ENCODE measurements around the gene NXF1. TPM values are rescaled to one million over a fixed set of nuclear protein-coding genes. Genes with fewer than 3 reads are reported as not detected.

Gene NXF1
- total and polyA plus RNA-seq, 2 of the 13 experiments (the other 11 are each of a cell fraction or from before 2014, with no cell fraction given) = 30.4 to 30.9 TPM

DNA sequence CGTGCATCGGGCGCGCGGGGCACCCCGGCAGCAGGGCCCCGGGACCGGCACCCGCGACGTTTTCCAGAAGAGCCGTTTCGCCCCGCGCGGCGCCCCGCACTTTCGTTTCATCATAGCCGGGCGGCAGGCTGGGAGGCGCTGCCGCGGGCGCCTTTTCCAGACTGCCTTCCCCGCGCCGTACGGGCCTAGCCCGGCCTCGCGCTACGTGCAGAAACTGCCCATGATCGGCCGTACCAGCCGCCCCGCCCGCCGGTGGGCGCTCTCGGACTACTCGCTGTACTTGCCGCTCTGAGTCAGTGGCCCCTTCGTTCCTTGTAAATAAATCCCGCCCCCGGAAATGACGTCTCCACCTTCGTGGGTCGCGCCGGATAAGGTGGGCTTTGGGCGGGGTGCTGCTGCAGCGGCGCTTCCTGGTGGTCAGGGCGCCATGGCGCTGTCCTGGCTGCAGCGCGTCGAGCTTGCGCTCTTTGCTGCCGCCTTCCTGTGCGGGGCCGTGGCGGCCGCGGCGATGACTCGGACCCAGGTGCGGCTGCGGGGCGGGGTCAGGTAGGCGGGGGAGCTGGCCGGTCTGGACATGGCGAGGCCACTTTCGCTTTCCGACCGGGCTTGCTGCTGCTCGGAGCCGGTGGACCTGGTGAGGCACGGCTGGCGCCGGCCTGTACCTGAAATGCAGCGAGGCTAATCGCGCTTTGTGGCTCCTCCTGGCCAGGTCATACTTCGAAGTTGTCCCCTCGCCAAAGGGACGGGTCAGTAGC is 18.1 kb downstream of the NXF1 start, which contains the start of gene TMEM179B:
Gene TMEM179B, plus strand, starts transcription at position 398 of the 755 bp plus-strand sequence. Its CDS starts 30 bp downstream, at position 428.
- ChIA-PET CTCF (ENCODE audit: low intra/inter-chr PET ratio, low total read pairs) (interaction anchor here (0.6 to 2.6 kb wide), 3 partner anchors 54 to 84 kb away, joined by 3 to 25 read pairs (median 13); no protein-coding TSS in a partner anchor), POLR2A (interaction anchor here (0.7 to 9.1 kb wide), 28 partner anchors 10 to 196 kb away, joined by 3 to 201 read pairs (median 5); partner anchors contain the start of genes C11orf98, CSKMT, HNRNPUL2 and NXF1)
- Histone ChIP-seq H2AFZ (ENCODE audit: low read length) (no peak within 1 kb of the TSS), H3K4me1 (ENCODE audit: insufficient read depth, low read length) (peaks cover 45% of the 10 kb centered on the region), H3K9ac (ENCODE audit: insufficient read depth, low read depth, low read length) (peak within 1 kb of the TSS; percentile 89), H3K27me3 (ENCODE audit: control insufficient read depth in 1 of 2, insufficient read depth in 2 of 2, low read length in 2 of 2) (no peaks in the 10 kb centered on the region; a peak in 1 of 5 replicates), H3K4me3 (replicated peaks in 1 of 3; ENCODE audit: insufficient read depth in 1 of 3, low read depth in 2 of 3, low read length in 3 of 3) (peak within 1 kb of the TSS; percentile 65 to 88 (median 81)), H3K4me2 (ENCODE audit: low read depth, low read length) (peak within 1 kb of the TSS; percentile 67), H3K79me2 (ENCODE audit: insufficient read depth, low read length) (peaks cover 31% of the 10 kb centered on the region), H3K36me3 (replicated peaks in 1 of 2; ENCODE audit: control insufficient read depth in 1 of 2, insufficient read depth in 2 of 2, low read length in 2 of 2) (peaks cover 10 to 24% of the 10 kb centered on the region in 2 experiments), H3K27ac (ENCODE audit: extremely low read length, insufficient read depth, low read length) (peak within 1 kb of the TSS; percentile 79), H3K9me3 (ENCODE audit: low read length) (no peaks in the 10 kb centered on the region), H4K20me1 (ENCODE audit: insufficient read depth, low read length) (no peaks in the 10 kb centered on the region)
- no TSS peak for BruUV-seq (replicated peaks)
- peak; percentile 96 for DNase-seq (ENCODE audit: low spot score)
- peak; percentile 77 for ATAC-seq
- 0% methylated on average over 3 of the region's 88 CpGs for WGBS (ENCODE audit: low lambda C conversion rate)
- intact Hi-C loops (cut with micrococcal nuclease; ENCODE audit: unreplicated experiment) = loop anchor here (2.0 kb wide), 5 partner anchors 18 to 94 kb away; partner anchors contain the start of genes NXF1, SLC3A2 and TTC9C
- in situ Hi-C loops (cut with HindIII; ENCODE audit: extremely low pct_ligation_motif_present, low pct_unique_long_range_greater_than_20kb) = loop anchor here (5.0 kb wide), 2 partner anchors 45 to 90 kb away; partner anchors contain the start of genes STX5 and TEX54
- FAIRE-seq = peak; percentile 64
- 0 out of 2 replicates have a peak, but pooled peaks have one; percentile 81 for TF ChIP-seq SMAD9 (CRISPR knock-in tag; IDR thresholded peaks at IDR 0.05)
- TF ChIP-seq, protein P1, sequence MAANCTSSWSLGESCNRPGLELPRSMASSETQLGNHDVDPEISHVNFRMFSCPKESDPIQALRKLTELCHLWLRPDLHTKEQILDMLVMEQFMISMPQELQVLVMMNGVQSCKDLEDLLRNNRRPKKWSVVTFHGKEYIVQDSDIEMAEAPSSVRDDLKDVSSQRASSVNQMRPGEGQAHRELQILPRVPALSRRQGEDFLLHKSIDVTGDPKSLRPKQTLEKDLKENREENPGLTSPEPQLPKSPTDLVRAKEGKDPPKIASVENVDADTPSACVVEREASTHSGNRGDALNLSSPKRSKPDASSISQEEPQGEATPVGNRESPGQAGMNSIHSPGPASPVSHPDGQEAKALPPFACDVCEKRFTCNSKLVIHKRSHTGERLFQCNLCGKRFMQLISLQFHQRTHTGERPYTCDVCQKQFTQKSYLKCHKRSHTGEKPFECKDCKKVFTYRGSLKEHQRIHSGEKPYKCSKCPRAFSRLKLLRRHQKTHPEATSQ (CRISPR knock-in tag; IDR thresholded peaks at IDR 0.05; ENCODE audit: borderline replicate concordance) = peak; percentile 91
- no peak; the same call in 1 of the 2 replicates for TF ChIP-seq SIN3B (IDR thresholded peaks at IDR 0.05; ENCODE audit: low read length)
- TF ChIP-seq CBX5 (CRISPR knock-in tag; IDR thresholded peaks at IDR 0.05; ENCODE audit: borderline replicate concordance) = peak; percentile 71; the same call in 1 of the 2 replicates
- TF ChIP-seq ATAD3A (CRISPR knock-in tag; IDR thresholded peaks at IDR 0.05) = peak; percentile 5; the same call in 1 of the 2 replicates
- TF ChIP-seq, protein P2, sequence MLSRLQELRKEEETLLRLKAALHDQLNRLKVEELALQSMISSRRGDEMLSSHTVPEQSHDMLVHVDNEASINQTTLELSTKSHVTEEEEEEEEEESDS (CRISPR knock-in tag; IDR thresholded peaks at IDR 0.05; ENCODE audit: borderline replicate concordance) = peak; percentile 95
- TF ChIP-seq FOXM1 (CRISPR knock-in tag; IDR thresholded peaks at IDR 0.05) = no peak
- TF ChIP-seq ZNF790 (CRISPR knock-in tag; IDR thresholded peaks at IDR 0.05; ENCODE audit: borderline replicate concordance) = no peak; the same call in 1 of the 2 replicates
- TF ChIP-seq, protein P3, sequence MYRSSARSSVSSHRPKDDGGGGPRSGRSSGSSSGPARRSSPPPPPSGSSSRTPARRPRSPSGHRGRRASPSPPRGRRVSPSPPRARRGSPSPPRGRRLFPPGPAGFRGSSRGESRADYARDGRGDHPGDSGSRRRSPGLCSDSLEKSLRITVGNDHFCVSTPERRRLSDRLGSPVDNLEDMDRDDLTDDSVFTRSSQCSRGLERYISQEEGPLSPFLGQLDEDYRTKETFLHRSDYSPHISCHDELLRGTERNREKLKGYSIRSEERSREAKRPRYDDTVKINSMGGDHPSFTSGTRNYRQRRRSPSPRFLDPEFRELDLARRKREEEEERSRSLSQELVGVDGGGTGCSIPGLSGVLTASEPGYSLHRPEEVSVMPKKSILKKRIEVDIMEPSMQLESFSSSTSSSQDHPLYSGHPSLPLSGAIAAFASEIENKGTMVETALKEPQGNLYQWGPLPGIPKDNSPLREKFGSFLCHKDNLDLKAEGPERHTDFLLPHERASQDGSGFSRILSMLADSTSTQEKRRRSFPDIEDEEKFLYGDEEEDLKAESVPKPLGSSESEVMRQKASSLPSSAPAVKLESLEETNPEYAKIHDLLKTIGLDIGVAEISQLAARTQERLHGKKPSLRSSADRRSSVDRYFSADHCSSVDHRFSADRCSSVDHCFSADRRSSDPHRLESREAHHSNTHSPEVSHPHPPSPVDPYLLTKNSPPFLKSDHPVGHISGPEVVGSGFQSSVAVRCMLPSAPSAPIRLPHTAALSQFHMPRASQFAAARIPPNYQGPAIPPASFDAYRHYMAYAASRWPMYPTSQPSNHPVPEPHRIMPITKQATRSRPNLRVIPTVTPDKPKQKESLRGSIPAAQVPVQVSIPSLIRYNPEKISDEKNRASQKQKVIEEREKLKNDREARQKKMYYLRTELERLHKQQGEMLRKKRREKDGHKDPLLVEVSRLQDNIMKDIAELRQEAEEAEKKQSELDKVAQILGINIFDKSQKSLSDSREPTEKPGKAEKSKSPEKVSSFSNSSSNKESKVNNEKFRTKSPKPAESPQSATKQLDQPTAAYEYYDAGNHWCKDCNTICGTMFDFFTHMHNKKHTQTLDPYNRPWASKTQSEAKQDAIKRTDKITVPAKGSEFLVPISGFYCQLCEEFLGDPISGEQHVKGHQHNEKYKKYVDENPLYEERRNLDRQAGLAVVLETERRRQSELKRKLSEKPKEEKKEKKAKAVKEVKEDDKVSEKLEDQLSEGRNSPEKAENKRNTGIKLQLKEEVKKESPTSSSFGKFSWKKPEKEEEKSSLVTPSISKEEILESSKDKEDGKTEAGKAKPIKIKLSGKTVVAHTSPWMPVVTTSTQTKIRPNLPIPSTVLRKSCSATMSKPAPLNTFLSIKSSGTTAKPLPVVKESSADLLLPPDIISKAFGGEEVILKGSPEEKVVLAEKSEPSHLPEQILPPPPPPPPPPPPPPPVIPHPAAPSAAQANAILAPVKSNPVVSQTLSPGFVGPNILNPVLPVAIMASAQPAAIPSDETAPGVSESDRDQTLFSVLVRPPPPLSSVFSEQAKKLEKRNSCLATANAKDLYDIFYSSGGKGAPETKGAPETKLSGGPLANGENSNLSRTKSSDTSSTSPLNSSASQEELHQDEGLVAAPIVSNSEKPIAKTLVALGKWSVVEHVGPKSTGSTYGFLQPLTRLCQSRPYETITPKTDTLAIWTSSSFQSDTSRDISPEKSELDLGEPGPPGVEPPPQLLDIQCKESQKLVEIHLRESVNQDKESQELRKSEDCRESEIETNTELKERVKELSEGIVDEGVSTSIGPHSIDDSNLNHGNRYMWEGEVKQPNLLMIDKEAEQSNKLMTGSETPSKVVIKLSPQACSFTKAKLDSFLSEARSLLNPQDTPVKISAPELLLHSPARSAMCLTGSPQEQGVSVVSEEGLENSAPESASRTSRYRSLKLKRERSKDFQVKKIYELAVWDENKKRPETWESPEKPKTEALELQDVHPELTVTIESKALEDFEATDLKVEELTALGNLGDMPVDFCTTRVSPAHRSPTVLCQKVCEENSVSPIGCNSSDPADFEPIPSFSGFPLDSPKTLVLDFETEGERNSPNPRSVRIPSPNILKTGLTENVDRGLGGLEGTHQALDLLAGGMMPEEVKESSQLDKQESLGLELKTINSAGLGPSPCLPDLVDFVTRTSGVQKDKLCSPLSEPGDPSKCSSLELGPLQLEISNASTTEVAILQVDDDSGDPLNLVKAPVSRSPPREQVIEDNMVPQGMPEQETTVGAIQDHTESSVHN (CRISPR knock-in tag; IDR thresholded peaks at IDR 0.05) = peak; percentile 97
- TF ChIP-seq, protein P4, sequence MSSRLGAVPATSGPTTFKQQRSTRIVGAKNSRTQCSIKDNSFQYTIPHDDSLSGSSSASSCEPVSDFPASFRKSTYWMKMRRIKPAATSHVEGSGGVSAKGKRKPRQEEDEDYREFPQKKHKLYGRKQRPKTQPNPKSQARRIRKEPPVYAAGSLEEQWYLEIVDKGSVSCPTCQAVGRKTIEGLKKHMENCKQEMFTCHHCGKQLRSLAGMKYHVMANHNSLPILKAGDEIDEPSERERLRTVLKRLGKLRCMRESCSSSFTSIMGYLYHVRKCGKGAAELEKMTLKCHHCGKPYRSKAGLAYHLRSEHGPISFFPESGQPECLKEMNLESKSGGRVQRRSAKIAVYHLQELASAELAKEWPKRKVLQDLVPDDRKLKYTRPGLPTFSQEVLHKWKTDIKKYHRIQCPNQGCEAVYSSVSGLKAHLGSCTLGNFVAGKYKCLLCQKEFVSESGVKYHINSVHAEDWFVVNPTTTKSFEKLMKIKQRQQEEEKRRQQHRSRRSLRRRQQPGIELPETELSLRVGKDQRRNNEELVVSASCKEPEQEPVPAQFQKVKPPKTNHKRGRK (CRISPR knock-in tag; IDR thresholded peaks at IDR 0.05) = no peak; the same call in 1 of the 2 replicates
